Panc1 (cell line): ENCODE measurements around the gene KAZALD1. TPM values are rescaled to one million over a fixed set of nuclear protein-coding genes. Genes with fewer than 3 reads are reported as not detected.

Experiments
- ATAC-seq: fragments of 200-7000 bp; cut with Tn5 transposase; 2 replicates; pipeline ENCODE4 v1.9.1; 2020; ENCODE audit warnings: mild to moderate bottlenecking, moderate library complexity
- BruUV-seq: library from RNA; stranded (reverse); fragments of 400-500 nt; replicated peaks from 2 replicates; lab custom pipeline; 2021; lab: Mats Ljungman, UMichigan
- CTCF ChIA-PET: fragments of 300-600 bp; sonication (Branson Sonifier 250); formaldehyde crosslinking; loops from one replicate; lab custom pipeline; 2022; ENCODE audit warnings: antibody characterized with exemption; lab: Charles Lee
- POLR2A ChIA-PET: fragments of 300-600 bp; sonication (Branson Sonifier 250); formaldehyde crosslinking; loops from one replicate; lab custom pipeline; 2022; ENCODE audit warnings: antibody characterized with exemption; lab: Charles Lee
- DNase-seq: peaks from one replicate; pipeline ENCODE4 v3.0.0-alpha.2; 2010; ENCODE audit warnings: low read depth, low spot score
- H3K27ac ChIP-seq: 2 replicates; pipeline ENCODE4 v1.5.1; 2011; ENCODE audit warnings: mild to moderate bottlenecking, low read length, inconsistent platforms
- H3K27me3 ChIP-seq: fragments of 200-500 bp; sonication (Bioruptor generic); 2 replicates; pipeline ENCODE4 v1.6.0; 2014; ENCODE audit warnings: low read length, inconsistent platforms; ENCODE audit not compliant: control insufficient read depth, insufficient read depth
- H3K36me3 ChIP-seq: fragments of 200-500 bp; sonication (Bioruptor generic); 2 replicates; pipeline ENCODE4 v1.5.1; 2014; ENCODE audit warnings: inconsistent platforms, mild to moderate bottlenecking, low read length, moderate library complexity; ENCODE audit not compliant: control insufficient read depth, insufficient read depth
- H3K4me1 ChIP-seq: 2 replicates; pipeline ENCODE4 v1.5.1; 2011; ENCODE audit warnings: inconsistent platforms, mild to moderate bottlenecking, low read length, moderate library complexity; ENCODE audit not compliant: control insufficient read depth, insufficient read depth
- H3K4me3 ChIP-seq, 2 experiments: 2 replicates each; pipeline ENCODE4 v1.5.1; 2011 to 2012; ENCODE audit warnings: low read depth in 2 of 2, low read length in 2 of 2, mild to moderate bottlenecking in 2 of 2, inconsistent platforms in 1 of 2, moderate library complexity in 1 of 2
- H3K9me3 ChIP-seq: fragments of 200-500 bp; sonication (Bioruptor generic); 2 replicates; pipeline ENCODE4 v1.5.1; 2014; ENCODE audit warnings: low read depth, mild to moderate bottlenecking, inconsistent platforms, low read length, moderate library complexity; ENCODE audit not compliant: control insufficient read depth, insufficient read depth
- CTCF ChIP-seq: fragments of 450-650 bp; IDR thresholded peaks from 2 replicates; pipeline ENCODE4 v1.5.1; 2017; ENCODE audit warnings: mild to moderate bottlenecking
- POLR2AphosphoS5 ChIP-seq: IDR thresholded peaks from 2 replicates; pipeline ENCODE4 v1.6.1; 2012; ENCODE audit warnings: mild to moderate bottlenecking, low read depth, low read length, moderate library complexity
- REST ChIP-seq, 2 experiments: IDR thresholded peaks; 2 replicates each; pipeline ENCODE4 v1.6.1; 2011 to 2012; ENCODE audit warnings: low read depth in 2 of 2, control low read depth in 1 of 2, low read length in 1 of 2, mild to moderate bottlenecking in 1 of 2, moderate library complexity in 1 of 2; ENCODE audit not compliant: insufficient read depth in 1 of 2
- SIN3A ChIP-seq: IDR thresholded peaks from 2 replicates; pipeline ENCODE4 v1.6.1; 2012; ENCODE audit warnings: low read depth, mild to moderate bottlenecking, low read length, moderate library complexity, borderline replicate concordance; ENCODE audit not compliant: insufficient read depth
- TCF7L2 ChIP-seq: IDR thresholded peaks from 2 replicates; pipeline ENCODE4 v1.6.1; 2011; ENCODE audit warnings: mild to moderate bottlenecking, low read depth, low read length, inconsistent platforms
- in situ Hi-C: cut with HindIII; loops from 2 replicates; pipeline ENCODE4 v1.10.0; 2016; ENCODE audit warnings: low sequenced_read_pairs, low pct_unique_long_range_greater_than_20kb
- intact Hi-C: fragments of 100-400 bp; cut with micrococcal nuclease; formaldehyde crosslinking; loops from one replicate; pipeline ENCODE4 v1.10.0; 2022; ENCODE audit not compliant: unreplicated experiment
- total RNA-seq: library from RNA; stranded (reverse); gene quantifications from one replicate; pipeline ENCODE4 v1.2.1, GENCODE V29; 2021; ENCODE audit not compliant: unreplicated experiment

KAZALD1 gene
- total RNA-seq, 1 experiment from 2014 or later = 21.2 TPM

DNA sequence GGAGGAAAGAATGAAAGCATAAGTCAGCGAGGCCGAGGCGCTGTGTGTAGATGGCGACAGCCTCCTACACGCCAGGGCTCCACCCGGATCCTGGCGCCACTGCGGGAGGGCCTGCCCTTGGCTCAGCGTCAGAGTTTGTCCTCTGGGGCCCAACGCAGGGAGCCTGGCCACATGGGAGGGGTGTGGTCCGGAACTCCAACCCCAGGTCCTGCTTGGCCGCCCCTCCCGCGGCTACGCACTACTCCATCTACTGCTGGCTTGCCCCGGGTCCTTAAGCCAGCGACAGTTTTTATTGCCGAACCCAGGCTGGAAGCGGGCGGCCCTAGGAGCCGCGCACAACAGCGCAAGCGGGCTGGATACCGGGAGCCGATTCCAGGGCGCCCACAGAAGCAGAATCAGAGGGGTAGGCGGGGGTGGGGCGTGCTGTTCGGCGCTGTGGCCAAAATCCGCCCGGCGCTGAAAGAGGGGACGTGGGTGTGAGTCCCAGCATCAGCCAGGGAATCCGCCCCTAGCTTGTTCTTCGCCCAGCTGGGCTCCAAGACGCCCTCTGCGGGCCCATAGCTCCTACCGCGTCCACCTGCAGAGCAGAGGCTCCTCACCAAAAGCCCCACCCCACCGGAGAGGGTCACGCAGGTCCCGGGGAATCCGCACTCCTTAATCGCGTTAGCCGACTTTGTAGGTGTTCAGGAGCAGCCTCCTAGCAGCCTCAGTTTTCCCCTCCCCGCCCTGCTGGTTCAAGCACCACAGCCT is 4.5 kb downstream of the KAZALD1 start:
- intact Hi-C loops = no loop called here
- DNase-seq = no peak
- peak; percentile 89 for TF ChIP-seq CTCF
- TF ChIP-seq POLR2AphosphoS5 = peak; percentile 88
- TF ChIP-seq REST (IDR thresholded peaks at IDR 0.05; ENCODE audit: insufficient read depth in 1 of 2, low read depth in 2 of 2, low read length in 1 of 2) = 0 out of 4 replicates have a peak, but pooled peaks of 1 of the 2 experiments have one; percentile 54
- 0 out of 2 replicates have a peak, but pooled peaks have one; percentile 66 for TF ChIP-seq SIN3A
- peak; percentile 43; the same call in 1 of the 2 replicates for TF ChIP-seq TCF7L2
- Histone ChIP-seq H3K9me3 (no peaks in the 10 kb centered on the region), H3K36me3 (no peaks in the 10 kb centered on the region), H3K27me3 (no peaks in the 10 kb centered on the region), H3K4me3 (peak overlapping the region; percentile 64 to 94), H3K4me1 (peaks cover 41% of the 10 kb centered on the region), H3K27ac (peak overlapping the region; percentile 93)
- CTCF ChIA-PET = interaction anchor here (0.6 to 3.7 kb wide), 8 partner anchors 8 to 76 kb away, joined by 3 to 19 read pairs (median 6); no protein-coding TSS in a partner anchor
- POLR2A ChIA-PET = interaction anchor here (0.6 to 1.0 kb wide), 2 partner anchors 23 to 99 kb away, joined by 4 to 7 read pairs; no protein-coding TSS in a partner anchor
- ATAC-seq = peak; percentile 77
- BruUV-seq = no TSS peak
- in situ Hi-C loops = no loop called here

DNA sequence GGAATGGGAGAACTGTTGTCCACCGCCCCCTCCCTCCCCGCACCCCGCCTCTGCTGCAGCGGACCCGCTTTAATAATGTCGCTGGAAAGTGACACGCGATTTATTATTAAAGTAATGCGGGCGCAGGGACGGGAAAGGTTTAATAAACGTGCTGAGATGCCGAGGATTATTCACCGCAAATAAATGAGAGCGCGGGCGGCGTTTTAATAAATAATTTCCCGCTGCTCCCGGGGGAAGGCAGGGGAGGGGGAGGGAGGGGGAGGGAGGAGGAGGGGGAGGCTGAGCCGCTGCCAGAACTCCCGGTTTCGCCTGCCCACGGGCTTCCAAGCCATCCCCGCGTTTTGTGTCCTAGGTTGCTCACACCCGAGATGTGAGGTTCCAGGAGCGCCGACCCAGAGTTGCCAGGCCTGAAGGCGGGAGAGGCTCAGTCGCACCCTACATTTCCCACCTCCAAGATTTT is 5.1 kb downstream of the KAZALD1 start:
- Histone ChIP-seq H3K9me3 (no peaks in the 10 kb centered on the region), H3K4me3 (peak overlapping the region; percentile 64 to 94), H3K36me3 (no peaks in the 10 kb centered on the region), H3K4me1 (peaks cover 38% of the 10 kb centered on the region), H3K27ac (peak overlapping the region; percentile 93), H3K27me3 (no peaks in the 10 kb centered on the region)
- intact Hi-C loops (no loop called here), in situ Hi-C loops (no loop called here)
- TF ChIP-seq TCF7L2 = no peak
- TF ChIP-seq CTCF = 0 out of 2 replicates have a peak, but pooled peaks have one; percentile 32
- ATAC-seq (peak; percentile 2), DNase-seq (no peak)
- BruUV-seq = no TSS peak
- CTCF ChIA-PET = interaction anchor here (0.6 to 3.7 kb wide), 11 partner anchors 8 to 75 kb away, joined by 3 to 19 read pairs (median 6); partner anchors contain the start of genes PDZD7 and SFXN3
- POLR2A ChIA-PET = interaction anchor here (1.0 kb wide), 1 partner anchor 24 kb away, joined by 7 read pairs; no protein-coding TSS in a partner anchor
